HUES6 (cell line): ENCODE measurements around the gene DMRTA2.

Source experiments
- H3K27ac ChIP-seq: 2 replicates; pipeline ENCODE4 v1.7.0; 2013; ENCODE audit warnings: low read depth, mild to moderate bottlenecking, low read length, inconsistent platforms
- H3K27me3 ChIP-seq: 2 replicates; pipeline ENCODE4 v1.6.1; 2013; ENCODE audit warnings: low read length; ENCODE audit not compliant: control insufficient read depth, insufficient read depth
- H3K36me3 ChIP-seq: 2 replicates; pipeline ENCODE4 v1.6.1; 2013; ENCODE audit warnings: low read length; ENCODE audit not compliant: control insufficient read depth, insufficient read depth
- H3K4me1 ChIP-seq: 2 replicates; pipeline ENCODE4 v1.6.1; 2013; ENCODE audit warnings: low read length; ENCODE audit not compliant: control insufficient read depth, insufficient read depth
- H3K4me3 ChIP-seq: 2 replicates; pipeline ENCODE4 v1.5.1; 2013; ENCODE audit warnings: low read depth, low read length
- H3K9ac ChIP-seq: one replicate; pipeline ENCODE4 v1.6.1; 2013; ENCODE audit warnings: mild to moderate bottlenecking, low read length
- H3K9me3 ChIP-seq: 2 replicates; pipeline ENCODE4 v1.6.1; 2013; ENCODE audit warnings: low read depth, low read length; ENCODE audit not compliant: control insufficient read depth, insufficient read depth

Gene DMRTA2

DNA sequence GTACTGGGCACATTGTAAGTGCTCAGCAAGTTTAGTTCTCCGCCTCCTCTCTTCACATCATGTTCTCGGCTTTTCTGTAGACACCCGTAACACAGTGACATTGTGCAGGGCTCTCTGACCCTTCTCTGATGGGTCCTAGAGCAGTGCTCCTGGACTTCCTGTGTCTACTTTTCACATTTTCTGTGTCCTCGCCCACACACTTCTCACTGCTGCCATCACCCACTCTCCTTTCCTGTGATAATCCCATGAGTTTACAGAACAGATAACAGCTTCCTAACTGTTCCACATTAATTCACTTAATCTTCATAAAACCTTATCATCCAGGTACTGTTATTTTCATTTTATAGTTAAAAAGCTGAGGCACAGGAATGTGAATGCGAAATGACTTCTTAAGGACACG, 13.2 kb upstream of the DMRTA2 start:
- H3K27me3 ChIP-seq: peaks cover 35% of the 10 kb centered on the region
- H3K4me1 ChIP-seq: no peaks in the 10 kb centered on the region
- no peak overlapping the region for H3K27ac ChIP-seq
- no peak overlapping the region for H3K9ac ChIP-seq
- H3K9me3 ChIP-seq: no peaks in the 10 kb centered on the region
- 0 out of 2 replicates have a peak, but pooled peaks cover 2% of the 10 kb centered on the region for H3K36me3 ChIP-seq
- no peak overlapping the region for H3K4me3 ChIP-seq

DNA sequence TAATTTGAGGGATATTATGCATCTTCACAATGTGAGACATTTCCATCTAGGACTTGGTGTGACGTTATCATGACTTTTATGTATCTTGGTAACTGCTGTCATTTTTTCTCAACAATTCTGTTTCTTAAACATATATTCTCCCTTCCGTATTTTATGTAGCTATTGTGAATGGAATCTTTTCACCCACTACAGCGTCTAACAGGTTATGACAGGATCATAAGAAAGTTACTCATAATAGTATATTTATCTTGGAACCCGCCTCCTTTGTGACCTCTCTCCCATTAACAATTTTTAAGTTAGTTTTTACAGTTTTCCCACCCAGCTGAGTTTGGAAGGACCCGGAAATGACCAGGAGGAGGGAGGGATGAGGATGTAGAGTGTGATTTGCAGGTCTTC, 6.8 kb upstream of the DMRTA2 start:
- Histone ChIP-seq H3K36me3 (no peaks in the 10 kb centered on the region), H3K9ac (no peak overlapping the region), H3K4me3 (peak overlapping the region; percentile 67), H3K27me3 (peaks cover 98% of the 10 kb centered on the region), H3K4me1 (peaks cover 31% of the 10 kb centered on the region), H3K27ac (no peak overlapping the region), H3K9me3 (no peaks in the 10 kb centered on the region)

DNA sequence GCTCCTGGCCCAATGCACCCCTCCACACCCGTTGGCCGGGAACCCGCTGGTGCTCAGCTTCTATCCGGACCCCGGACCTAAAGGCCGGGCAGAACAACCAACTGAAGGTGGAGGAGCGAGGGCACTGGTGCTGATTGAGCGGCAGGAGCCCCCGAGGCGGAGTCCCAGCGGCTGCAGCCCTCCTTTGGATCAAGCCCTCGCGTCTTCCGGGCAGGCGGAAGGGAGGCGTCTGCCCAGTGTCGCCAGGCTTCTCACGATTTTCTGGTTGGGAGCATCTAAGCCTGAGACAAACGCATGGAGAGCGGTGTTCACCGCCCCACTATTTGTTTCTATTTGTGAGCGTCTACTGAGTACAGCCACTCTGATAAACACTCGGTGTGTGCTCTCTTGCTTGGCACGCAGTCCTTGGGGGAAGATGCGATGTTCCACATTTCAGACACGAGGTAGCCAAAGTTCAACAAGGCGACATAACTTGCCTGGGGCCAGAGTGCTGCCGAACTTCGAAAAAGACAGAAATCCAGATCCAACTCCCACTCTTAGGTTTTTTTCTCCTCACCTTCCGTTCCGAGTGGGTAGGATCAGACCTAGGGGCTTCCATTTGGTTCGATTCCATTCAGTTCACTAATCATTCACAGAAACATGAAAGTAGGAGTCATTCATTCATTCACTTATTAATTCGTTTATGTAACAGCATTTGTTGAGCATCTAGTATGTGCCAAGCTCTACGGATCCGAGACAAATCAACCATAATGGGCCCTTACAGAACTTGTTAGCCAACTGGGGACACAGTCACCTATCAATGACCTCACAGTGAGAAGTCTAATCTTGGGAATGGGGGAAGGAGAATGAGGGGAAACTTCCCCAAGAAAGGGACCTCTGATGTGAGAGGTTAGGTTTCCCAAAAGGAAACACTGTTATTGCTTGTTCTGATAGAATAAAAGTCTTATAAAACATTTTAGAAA, 4.9 kb upstream of the DMRTA2 start:
- H3K4me3 ChIP-seq: peak overlapping the region; percentile 27
- no peaks in the 10 kb centered on the region for H3K36me3 ChIP-seq
- H3K9me3 ChIP-seq: no peaks in the 10 kb centered on the region
- no peak overlapping the region for H3K27ac ChIP-seq
- H3K9ac ChIP-seq: no peak overlapping the region
- H3K4me1 ChIP-seq: peaks cover 38% of the 10 kb centered on the region
- peaks cover 100% of the 10 kb centered on the region for H3K27me3 ChIP-seq

DNA sequence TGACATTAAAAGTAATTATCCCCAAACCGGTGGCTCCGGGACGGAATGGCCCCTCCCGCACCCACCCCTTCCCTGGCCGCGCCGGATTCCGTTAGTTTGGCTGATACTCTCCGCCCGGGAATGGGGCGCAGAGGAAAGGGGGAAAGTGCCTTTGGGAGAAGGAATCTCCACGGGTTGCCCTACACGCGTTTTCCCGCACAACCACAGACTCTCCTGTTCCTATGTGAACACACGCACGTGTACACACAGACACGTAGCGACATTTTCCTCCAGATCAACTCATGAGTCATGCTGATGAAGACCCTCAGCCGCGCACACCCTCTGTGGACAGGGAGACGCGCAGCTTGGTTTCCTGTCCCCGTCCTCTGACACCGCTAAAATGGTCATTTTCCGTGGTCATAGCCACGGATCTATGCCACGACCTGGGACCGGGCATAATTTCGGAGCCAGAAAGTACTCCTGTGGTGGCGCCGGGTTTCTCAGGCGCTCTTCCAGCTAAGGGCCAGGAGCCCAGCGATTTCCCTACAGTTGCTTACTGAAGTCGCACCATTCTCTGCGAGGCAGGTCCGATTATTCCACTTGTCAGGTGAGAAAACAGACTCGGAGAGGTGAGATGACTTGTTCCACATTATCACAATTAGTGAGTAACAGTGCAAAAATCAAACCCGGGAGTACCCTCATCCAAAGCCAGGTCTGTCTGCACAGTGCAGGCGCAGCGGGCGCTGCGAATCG, 4.0 kb upstream of the DMRTA2 start:
- Histone ChIP-seq H3K27me3 (peaks cover 100% of the 10 kb centered on the region), H3K27ac (no peak overlapping the region), H3K9ac (no peak overlapping the region), H3K4me1 (peaks cover 46% of the 10 kb centered on the region), H3K9me3 (no peaks in the 10 kb centered on the region), H3K4me3 (peak overlapping the region; percentile 27), H3K36me3 (no peaks in the 10 kb centered on the region)

DNA sequence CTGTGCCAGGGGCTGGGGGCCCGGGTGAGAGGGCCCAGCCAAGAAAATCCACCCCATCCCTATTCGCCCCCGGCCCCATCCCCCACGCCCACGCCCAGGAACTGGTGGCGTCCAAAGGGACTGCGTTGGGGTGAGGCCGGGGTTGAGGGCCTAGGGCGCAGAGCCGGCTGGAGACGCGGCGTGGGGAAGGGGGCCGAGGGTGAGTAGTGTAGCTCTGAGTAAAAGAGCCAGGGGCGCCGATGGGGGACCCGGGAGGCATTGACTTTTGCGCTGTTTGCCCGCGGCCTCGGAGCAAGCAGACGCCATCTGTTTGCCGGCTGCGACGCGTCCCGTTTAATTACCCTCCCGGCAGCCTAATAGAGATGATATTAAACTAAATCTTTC, 3.5 kb upstream of the DMRTA2 start:
- Histone ChIP-seq H3K4me3 (peak overlapping the region; percentile 27; the same call in 1 of the 2 replicates), H3K36me3 (no peaks in the 10 kb centered on the region), H3K9me3 (no peaks in the 10 kb centered on the region), H3K9ac (no peak overlapping the region), H3K27ac (no peak overlapping the region), H3K27me3 (peaks cover 100% of the 10 kb centered on the region), H3K4me1 (peaks cover 46% of the 10 kb centered on the region)

DNA sequence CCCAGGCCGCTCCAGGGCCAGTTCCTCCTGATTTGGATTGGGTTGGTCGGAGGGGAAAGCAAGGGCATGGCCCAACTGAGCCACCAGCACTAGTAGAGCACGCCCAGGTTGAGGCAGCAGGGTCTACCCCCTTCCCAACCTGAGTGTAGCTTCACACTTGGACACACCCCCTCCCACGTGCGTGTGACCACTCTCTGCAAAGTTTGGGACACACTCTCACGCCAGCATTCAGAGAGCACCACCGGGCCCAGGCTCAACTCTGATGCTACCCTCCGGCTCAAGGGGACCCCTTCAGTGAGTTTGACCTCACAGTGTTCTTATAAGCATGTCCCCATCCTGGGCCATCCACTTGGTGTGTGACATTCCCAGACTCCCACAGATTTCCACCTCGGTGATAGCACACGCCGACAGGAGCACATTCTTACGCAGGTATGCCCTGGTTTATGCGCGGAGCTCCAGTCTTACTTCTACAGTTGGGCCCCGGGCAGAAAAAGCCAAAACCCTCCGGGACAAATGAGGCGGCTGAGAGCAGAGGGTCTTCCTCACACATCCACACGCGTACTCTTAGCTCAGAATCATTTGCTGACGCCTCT, 3.0 kb upstream of the DMRTA2 start:
- peaks cover 100% of the 10 kb centered on the region for H3K27me3 ChIP-seq
- no peaks in the 10 kb centered on the region for H3K9me3 ChIP-seq
- H3K36me3 ChIP-seq: no peaks in the 10 kb centered on the region
- no peak overlapping the region for H3K27ac ChIP-seq
- no peak overlapping the region for H3K9ac ChIP-seq
- H3K4me1 ChIP-seq: peaks cover 46% of the 10 kb centered on the region
- no peak overlapping the region for H3K4me3 ChIP-seq

DNA sequence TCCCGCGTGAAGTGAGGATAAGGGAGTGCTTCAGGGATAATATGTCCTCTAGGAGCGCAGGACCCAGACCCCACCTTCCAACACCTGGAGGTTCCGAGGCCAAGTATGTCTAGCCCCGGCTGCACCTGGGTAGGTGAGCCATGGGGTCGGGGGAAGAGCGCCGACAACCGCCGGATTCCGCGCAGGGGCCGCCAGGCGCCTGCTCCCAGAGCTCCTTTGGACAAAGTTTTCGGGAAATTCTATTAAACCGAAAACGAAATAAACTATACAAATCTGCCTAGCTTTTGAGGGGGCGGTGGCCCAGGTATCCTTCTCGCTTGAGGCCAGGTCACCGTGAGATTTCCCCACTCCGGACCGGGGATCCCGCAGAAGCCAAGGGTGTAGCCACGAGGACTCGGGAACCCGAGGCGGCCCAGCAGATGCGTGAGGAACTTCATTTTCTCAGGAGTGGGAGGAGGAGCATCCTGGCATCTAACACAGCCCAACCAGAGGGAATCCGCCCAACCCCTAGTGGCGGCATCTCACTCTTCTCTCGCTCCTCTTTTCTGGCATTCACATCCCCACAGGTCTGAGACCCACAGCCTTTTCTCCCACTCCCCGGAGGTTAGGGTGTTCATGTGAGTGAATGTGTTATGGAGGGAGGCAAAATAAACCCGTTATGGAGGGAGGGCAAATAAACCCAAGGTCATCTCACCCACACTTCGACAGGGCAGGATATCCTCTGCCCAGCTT, 2.3 kb upstream of the DMRTA2 start:
- peak overlapping the region; percentile 24; the same call in 1 of the 2 replicates for H3K4me3 ChIP-seq
- H3K27ac ChIP-seq: no peak overlapping the region
- peaks cover 44% of the 10 kb centered on the region for H3K4me1 ChIP-seq
- no peak overlapping the region for H3K9ac ChIP-seq
- peaks cover 100% of the 10 kb centered on the region for H3K27me3 ChIP-seq
- H3K36me3 ChIP-seq: no peaks in the 10 kb centered on the region
- no peaks in the 10 kb centered on the region for H3K9me3 ChIP-seq

DNA sequence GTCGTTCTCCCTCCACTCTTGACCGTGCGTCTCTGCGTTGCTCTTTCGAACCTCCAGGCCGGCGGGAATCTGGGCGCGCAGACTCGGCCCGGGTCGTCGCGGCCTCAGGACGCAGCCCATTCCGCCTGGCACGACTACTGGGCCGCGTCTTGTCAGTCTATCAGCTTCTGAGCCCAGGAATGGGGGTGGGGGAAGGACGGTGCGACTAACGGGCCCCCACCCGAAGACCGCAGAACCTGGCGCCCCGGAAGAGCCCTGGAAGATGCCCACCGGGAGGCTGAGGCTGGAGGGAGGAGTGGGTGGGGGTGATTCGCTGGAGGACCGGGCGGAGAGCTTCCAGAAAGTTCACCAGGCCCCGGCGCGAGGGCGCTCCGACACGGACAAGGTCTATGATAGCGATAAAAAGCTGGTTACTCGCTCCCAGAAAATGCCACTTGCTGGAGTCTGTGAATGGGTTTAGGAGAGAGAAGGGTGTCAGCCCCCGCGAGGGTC, 1.7 kb upstream of the DMRTA2 start:
- no peaks in the 10 kb centered on the region for H3K36me3 ChIP-seq
- no peak overlapping the region for H3K9ac ChIP-seq
- peak overlapping the region; percentile 24; the same call in 1 of the 2 replicates for H3K4me3 ChIP-seq
- H3K27me3 ChIP-seq: peaks cover 100% of the 10 kb centered on the region
- H3K27ac ChIP-seq: no peak overlapping the region
- peaks cover 42% of the 10 kb centered on the region for H3K4me1 ChIP-seq
- no peaks in the 10 kb centered on the region for H3K9me3 ChIP-seq

DNA sequence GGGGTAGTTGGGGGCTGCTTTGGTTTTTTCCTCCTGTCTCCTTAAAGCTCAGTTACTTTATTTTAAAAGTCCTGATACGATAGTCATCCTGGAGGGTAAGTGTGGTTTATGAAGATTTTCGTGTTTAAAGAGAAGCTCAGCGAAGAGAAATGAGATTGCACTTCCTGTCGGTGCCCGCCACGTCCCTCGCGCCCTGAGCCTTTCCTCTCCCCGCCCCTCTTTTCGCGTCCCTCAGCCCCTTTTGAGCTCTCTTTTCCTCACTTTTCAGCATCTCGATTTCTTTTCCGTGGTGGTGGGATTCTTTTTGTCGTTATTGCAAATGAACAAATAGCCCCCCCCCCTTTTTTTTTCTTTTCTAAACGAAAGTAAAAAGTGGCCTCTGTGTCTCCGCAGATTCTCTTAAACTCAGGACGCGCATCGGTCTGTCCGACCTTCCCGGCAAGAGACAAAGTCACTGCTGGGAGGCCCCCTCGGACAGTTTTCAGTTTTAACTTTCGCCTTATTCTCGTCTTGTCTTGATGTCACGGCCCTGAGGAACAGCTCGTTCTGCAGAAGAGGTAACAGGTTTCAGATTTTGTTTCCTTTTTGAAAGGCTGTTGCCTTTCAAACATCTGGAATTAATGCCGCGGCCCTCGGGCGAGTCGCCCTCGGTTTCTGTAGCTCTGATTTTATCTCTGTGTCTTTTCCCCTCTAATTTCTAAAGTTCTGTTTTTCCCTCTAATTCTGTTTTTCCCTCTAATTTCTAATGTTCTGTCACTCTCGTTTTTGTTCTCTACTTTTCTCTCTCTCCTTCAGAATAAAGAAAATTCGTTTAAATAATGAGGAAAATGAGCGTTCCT, 1.0 kb upstream of the DMRTA2 start:
- H3K36me3 ChIP-seq: no peaks in the 10 kb centered on the region
- H3K9me3 ChIP-seq: no peaks in the 10 kb centered on the region
- H3K27me3 ChIP-seq: peaks cover 100% of the 10 kb centered on the region
- H3K27ac ChIP-seq: no peak overlapping the region
- H3K4me1 ChIP-seq: peaks cover 42% of the 10 kb centered on the region
- peak overlapping the region; percentile 68 for H3K4me3 ChIP-seq
- H3K9ac ChIP-seq: no peak overlapping the region

DNA sequence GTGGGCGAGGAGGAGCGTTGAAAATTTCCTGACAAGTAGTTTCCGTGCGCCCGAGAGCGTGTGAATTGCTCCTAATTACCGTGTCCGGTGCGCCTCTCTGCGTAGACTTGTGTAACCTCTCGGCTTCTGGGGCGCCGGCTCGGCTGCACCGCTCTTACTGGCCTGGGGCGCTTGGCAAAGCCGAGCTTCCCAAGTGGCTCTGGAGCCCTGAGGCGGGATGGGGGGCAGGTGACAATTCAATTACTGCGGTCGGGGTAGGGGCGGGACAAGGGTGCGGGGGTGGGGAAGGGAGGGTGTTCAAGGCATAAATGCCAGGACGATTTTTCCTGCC, 392 bp upstream of the DMRTA2 start:
- Histone ChIP-seq H3K9me3 (no peaks in the 10 kb centered on the region), H3K36me3 (no peaks in the 10 kb centered on the region), H3K4me3 (peak overlapping the region; percentile 68), H3K4me1 (peaks cover 42% of the 10 kb centered on the region), H3K9ac (no peak overlapping the region), H3K27me3 (peaks cover 100% of the 10 kb centered on the region), H3K27ac (no peak overlapping the region)
